Memory B cell (primary cell): ENCODE measurements around the gene CNIH3.

Experiments used
- ATAC-seq: fragments of 150-1000 bp; cut with Tn5 transposase; 2 replicates; pipeline ENCODE4 v1.10.0; 2021; ENCODE audit warnings: low read depth, mild to moderate bottlenecking, moderate library complexity
- DNase-seq, 2 donors: peaks; one replicate each; pipeline ENCODE4 v3.0.0; 2022; ENCODE audit warnings: low spot score in 2 of 2
- H3K27ac Mint-ChIP-seq: one replicate; pipeline ENCODE4 v1.8.0; 2022; ENCODE audit warnings: mild to moderate bottlenecking, moderate library complexity, mixed read lengths
- H3K27me3 Mint-ChIP-seq: one replicate; pipeline ENCODE4 v1.8.0; 2022; ENCODE audit warnings: mixed read lengths
- H3K36me3 Mint-ChIP-seq: one replicate; pipeline ENCODE4 v1.8.0; 2022; ENCODE audit warnings: mild to moderate bottlenecking, mixed read lengths
- H3K4me1 Mint-ChIP-seq: one replicate; pipeline ENCODE4 v1.8.0; 2022; ENCODE audit warnings: mixed read lengths
- H3K4me3 Mint-ChIP-seq: one replicate; pipeline ENCODE4 v1.8.0; 2022; ENCODE audit warnings: mild to moderate bottlenecking, moderate library complexity, mixed read lengths
- H3K9me3 Mint-ChIP-seq: one replicate; pipeline ENCODE4 v1.8.0; 2022; ENCODE audit warnings: mixed read lengths

The CNIH3 gene

DNA sequence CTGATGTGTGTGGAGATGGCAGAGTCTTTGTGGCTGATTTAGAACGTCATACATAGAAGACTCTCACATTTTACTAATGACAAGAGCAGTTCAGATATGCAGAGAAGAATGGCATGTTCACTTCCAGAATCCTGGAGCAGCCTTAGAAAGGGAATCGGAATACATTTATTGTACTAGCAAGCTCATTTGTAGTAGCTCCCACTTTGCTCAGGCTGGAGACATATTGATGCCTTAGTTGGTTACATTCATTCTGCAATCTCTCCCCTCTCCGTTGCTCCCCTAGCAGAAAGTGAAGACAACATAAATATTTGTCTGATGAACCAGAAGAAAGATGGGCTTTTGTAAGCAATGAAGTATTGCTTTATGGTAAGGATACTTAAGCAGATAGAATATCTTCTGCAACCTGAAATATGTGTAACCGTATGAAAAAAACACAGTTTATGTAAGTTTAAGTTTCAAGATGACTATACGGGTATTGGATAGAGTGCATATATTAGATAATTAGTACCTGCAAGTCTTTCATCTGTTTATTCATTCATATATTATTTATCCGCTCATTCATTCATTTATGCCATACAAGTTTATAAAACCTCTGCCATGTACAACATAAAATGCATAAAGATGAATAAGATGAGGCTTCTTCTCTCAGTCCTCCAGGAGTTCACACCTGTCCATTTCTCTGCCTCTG is 135.7 kb downstream of the CNIH3 start:
- Mint-ChIP-seq H3K27ac (no peak overlapping the region), H3K4me1 (no peaks in the 10 kb centered on the region), H3K4me3 (no peak overlapping the region), H3K9me3 (no peaks in the 10 kb centered on the region), H3K27me3 (peaks cover 9% of the 10 kb centered on the region), H3K36me3 (no peaks in the 10 kb centered on the region)
- ATAC-seq (no peak), DNase-seq (no peak)

DNA sequence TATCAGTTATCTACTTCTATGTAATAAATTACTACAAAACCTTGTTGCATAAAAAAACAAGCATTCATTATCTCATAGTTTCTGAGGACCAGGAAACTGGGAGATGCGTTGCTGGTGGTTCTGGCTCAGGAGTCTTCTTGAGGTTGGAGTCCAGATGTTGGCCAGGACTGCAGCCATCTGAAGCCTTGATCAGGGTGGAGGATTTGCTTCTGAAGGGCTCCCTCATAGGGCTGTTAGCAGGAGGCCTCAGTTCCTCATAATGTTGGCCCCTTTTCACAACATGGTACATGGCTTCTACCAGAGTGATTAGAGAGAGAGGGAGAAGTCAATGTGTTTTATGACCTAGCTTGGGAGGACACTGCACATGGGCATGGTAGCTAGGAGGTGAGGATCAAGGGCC is 137.4 kb downstream of the CNIH3 start:
- H3K36me3 Mint-ChIP-seq, result no peaks in the 10 kb centered on the region
- no peaks in the 10 kb centered on the region for H3K9me3 Mint-ChIP-seq
- no peaks in the 10 kb centered on the region for H3K4me1 Mint-ChIP-seq
- H3K4me3 Mint-ChIP-seq, result no peak overlapping the region
- no peak for ATAC-seq
- no peak overlapping the region for H3K27ac Mint-ChIP-seq
- DNase-seq, result no peak
- peaks cover 9% of the 10 kb centered on the region for H3K27me3 Mint-ChIP-seq

DNA sequence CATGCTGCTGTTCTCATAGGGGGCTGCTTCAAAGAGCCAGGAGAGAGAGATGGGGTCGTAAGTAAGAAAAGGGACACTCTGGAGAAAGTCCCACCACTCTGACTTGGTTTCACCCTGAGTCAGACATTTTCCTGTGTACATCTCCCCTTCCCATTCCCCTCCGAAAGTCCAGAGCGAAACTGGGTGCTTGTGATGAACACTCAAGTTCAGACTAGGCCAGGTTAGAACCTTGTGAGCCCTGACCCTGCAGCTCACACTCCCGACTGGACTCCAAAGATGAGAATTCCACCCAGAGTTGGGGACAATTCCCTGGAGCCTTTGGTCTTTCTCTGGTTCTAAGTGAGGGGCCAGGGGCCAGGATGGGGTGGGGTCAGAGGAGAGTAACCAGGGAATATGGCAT is 139.5 kb downstream of the CNIH3 start:
- H3K4me1 Mint-ChIP-seq, result no peaks in the 10 kb centered on the region
- peaks cover 5% of the 10 kb centered on the region for H3K9me3 Mint-ChIP-seq
- no peak for DNase-seq
- peaks cover 6% of the 10 kb centered on the region for H3K27me3 Mint-ChIP-seq
- ATAC-seq, result no peak
- H3K27ac Mint-ChIP-seq, result no peak overlapping the region
- H3K36me3 Mint-ChIP-seq, result no peaks in the 10 kb centered on the region
- no peak overlapping the region for H3K4me3 Mint-ChIP-seq

DNA sequence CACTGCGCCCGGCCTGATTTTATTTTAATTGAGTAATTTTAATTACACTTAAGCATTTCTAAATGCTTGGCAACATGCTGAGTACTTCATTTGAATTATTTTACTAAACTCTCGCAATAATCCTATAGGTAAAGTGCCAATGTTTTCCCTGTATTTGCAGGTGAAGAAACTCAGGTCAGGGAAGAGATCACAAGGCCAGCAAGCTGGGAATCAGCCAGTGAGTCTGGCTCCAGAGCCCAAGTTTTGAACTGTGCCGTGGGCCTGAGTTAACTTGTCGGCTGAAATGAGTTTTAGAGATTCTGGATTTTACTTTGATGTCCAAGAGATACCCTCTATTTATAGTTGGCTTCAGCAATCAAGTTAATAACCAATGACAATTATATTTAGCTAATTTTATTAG is 141.4 kb downstream of the CNIH3 start:
- H3K4me3 Mint-ChIP-seq, result no peak overlapping the region
- H3K9me3 Mint-ChIP-seq, result peaks cover 5% of the 10 kb centered on the region
- ATAC-seq, result no peak
- H3K27me3 Mint-ChIP-seq, result no peaks in the 10 kb centered on the region
- H3K4me1 Mint-ChIP-seq, result no peaks in the 10 kb centered on the region
- no peak for DNase-seq
- no peak overlapping the region for H3K27ac Mint-ChIP-seq
- H3K36me3 Mint-ChIP-seq, result no peaks in the 10 kb centered on the region

DNA sequence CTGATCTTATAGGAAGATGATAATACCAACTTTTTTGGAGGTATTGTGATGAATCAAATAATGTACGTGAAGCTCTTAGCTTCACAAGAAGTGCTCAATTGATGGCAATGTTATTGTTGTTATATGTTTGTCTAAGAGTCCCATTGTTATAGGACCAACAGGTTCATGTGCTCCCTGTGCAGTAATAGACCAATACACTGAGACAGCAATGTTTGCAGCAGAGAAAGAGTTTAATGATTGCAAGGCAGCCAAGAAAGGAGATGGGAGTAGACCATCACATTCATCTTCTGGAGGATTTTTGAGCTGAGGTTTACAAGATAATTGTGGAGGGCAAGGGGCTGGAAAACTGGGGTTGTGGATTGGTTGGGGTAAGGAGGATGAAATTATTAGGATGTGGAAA is 143.0 kb downstream of the CNIH3 start:
- Mint-ChIP-seq H3K27me3 (no peaks in the 10 kb centered on the region), H3K9me3 (peaks cover 5% of the 10 kb centered on the region), H3K36me3 (no peaks in the 10 kb centered on the region), H3K27ac (no peak overlapping the region), H3K4me3 (no peak overlapping the region), H3K4me1 (no peaks in the 10 kb centered on the region)
- DNase-seq (no peak), ATAC-seq (no peak)

DNA sequence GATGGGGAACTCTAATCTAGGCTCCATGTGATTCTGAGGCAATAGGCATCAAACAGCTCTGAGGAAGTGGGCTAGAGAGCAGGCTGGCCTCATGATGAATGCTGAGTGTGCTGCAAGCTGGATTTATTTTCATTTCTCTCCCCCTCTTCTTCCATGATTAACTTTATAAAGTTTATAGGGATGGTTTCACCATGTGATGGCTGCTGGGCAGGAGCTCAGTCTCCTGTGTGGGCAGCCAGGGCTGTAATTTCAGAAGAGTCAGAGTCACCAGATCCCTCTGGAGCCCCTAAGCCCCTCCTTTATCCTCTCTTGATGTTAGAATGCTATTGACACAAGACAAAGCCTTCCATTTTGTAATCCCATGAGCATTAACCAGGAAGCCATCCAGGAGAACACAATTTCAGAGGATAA is 143.6 kb downstream of the CNIH3 start:
- ATAC-seq, result no peak

DNA sequence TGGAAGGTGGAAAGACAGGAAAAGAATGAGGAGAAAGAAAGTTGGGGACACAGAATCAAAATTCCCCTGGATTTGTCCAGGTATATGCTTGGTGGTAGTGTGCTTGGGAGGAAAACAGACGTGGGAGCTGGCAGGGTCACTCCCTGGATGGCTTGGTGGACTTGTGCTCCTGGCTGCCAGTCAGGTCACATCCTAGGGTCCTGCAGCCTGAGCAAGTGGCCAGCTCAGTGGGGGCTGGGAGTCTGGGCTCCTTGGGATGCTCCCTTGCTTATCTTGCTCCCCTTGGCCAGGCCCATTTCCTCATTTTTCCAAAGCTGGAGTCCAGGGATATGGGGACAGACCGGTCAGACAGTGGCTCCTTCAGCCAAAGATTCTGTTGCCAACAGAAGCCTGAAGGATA is 144.0 kb downstream of the CNIH3 start:
- DNase-seq, result no peak
- H3K4me3 Mint-ChIP-seq, result no peak overlapping the region
- no peak overlapping the region for H3K27ac Mint-ChIP-seq
- H3K27me3 Mint-ChIP-seq, result peaks cover 1% of the 10 kb centered on the region
- H3K4me1 Mint-ChIP-seq, result no peaks in the 10 kb centered on the region
- ATAC-seq, result no peak
- no peaks in the 10 kb centered on the region for H3K36me3 Mint-ChIP-seq
- peaks cover 5% of the 10 kb centered on the region for H3K9me3 Mint-ChIP-seq

More for the DNA sequence above, 143.6 kb downstream of the CNIH3 start:
- H3K27me3 Mint-ChIP-seq, result peaks cover 1% of the 10 kb centered on the region
- no peaks in the 10 kb centered on the region for H3K4me1 Mint-ChIP-seq
- H3K9me3 Mint-ChIP-seq, result peaks cover 5% of the 10 kb centered on the region
- H3K27ac Mint-ChIP-seq, result no peak overlapping the region
- DNase-seq, result no peak
- no peaks in the 10 kb centered on the region for H3K36me3 Mint-ChIP-seq
- H3K4me3 Mint-ChIP-seq, result no peak overlapping the region

DNA sequence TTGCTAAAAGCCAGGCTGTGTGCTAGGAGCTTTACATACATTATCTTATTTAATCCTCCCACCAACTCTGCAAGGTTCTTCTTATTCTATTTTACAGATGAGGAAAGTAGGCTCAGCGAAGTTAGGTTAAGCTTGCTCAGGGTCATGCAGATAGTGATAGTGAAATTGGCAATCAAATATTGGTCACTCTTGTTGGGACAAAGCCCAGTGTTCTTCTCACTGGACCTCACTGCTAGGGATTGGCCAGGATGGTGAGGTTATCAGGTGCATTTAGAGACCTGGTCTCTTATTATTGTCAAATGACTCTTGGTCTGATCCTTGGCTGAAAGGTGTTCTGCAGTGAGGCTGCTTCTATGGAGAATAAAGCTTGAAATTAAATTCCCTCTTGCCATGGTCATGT is 145.1 kb downstream of the CNIH3 start:
- Mint-ChIP-seq H3K36me3 (no peaks in the 10 kb centered on the region), H3K4me3 (no peak overlapping the region), H3K4me1 (no peaks in the 10 kb centered on the region), H3K9me3 (peaks cover 5% of the 10 kb centered on the region), H3K27me3 (peaks cover 4% of the 10 kb centered on the region), H3K27ac (no peak overlapping the region)
- ATAC-seq (no peak), DNase-seq (no peak)

DNA sequence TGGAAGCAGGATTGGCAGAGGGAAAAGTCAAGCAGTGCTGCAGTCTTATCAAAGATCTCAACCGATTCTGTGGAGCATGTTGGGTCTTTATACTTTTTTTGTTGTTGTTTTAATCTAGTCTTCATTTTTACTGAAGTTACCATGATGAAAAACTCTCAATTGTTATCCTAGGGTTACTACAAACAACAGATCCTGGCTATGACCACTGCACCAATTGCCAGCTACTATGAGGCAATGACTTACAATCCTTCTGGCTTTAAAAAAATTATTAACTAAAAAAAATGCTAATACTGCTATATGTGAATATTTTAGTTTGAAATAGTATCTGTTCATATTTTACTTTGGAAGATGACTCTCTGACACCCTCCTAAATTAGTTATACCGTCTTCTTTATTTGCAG is 145.9 kb downstream of the CNIH3 start:
- Mint-ChIP-seq H3K27ac (no peak overlapping the region), H3K27me3 (peaks cover 6% of the 10 kb centered on the region), H3K4me3 (no peak overlapping the region), H3K9me3 (peaks cover 5% of the 10 kb centered on the region), H3K36me3 (no peaks in the 10 kb centered on the region), H3K4me1 (no peaks in the 10 kb centered on the region)
- no peak for ATAC-seq
- DNase-seq, result no peak

DNA sequence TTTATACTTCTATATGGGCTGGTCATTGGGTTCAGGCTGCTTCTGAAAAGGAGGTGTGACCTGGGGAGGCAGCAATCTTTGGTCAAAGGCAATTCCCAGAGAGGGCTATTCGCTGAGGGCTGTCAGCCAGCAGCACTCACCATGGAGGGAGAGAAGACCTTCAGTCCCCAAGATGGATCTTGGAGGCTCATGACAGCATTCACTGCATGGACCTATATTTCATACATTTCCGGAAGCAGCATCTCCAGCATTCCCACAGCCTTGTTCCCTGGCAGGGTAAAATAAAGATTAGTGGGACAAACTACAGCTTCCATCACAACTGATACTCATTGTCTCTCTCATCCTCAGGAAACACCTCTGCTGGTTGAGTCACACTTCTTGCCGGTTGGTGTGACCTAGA is 146.6 kb downstream of the CNIH3 start:
- H3K27me3 Mint-ChIP-seq, result peaks cover 6% of the 10 kb centered on the region
- no peak overlapping the region for H3K4me3 Mint-ChIP-seq
- no peaks in the 10 kb centered on the region for H3K4me1 Mint-ChIP-seq
- DNase-seq (no peak), ATAC-seq (no peak)
- H3K36me3 Mint-ChIP-seq, result no peaks in the 10 kb centered on the region
- H3K9me3 Mint-ChIP-seq, result peaks cover 5% of the 10 kb centered on the region
- no peak overlapping the region for H3K27ac Mint-ChIP-seq

DNA sequence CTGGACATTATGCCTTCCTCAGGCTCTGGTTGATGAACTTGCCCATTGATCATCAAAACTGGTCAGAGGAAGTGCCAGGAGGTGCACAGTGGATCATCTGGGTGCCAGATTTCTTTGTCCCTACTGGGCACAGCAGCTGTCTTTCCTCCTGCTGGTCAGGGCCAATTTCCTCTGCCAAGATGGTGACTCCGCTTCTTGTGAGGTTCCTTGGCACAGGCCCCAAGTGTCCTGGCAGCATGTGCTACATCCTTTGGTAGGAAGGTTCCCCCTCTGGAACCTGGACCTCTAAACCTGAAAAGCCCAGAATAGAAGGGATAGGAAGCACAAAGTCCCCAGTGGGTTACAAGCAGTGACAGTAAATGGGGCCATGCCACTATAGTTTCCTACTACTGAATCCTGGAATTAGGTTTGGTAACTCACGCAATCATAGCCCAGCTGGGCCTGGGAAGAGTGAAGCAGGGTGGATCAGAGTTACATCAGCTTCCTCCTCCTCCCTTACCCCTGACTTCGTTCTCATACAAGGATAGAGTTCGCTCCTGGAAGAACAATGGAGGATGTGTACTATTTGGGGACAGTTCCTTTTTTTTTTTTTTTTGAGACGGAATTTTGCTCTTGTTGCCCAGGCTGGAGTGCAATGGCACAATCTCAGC is 147.1 kb downstream of the CNIH3 start:
- Mint-ChIP-seq H3K36me3 (no peaks in the 10 kb centered on the region), H3K9me3 (peaks cover 5% of the 10 kb centered on the region), H3K4me3 (no peak overlapping the region), H3K27me3 (peaks cover 6% of the 10 kb centered on the region), H3K4me1 (no peaks in the 10 kb centered on the region), H3K27ac (no peak overlapping the region)
- ATAC-seq (no peak), DNase-seq (no peak)

DNA sequence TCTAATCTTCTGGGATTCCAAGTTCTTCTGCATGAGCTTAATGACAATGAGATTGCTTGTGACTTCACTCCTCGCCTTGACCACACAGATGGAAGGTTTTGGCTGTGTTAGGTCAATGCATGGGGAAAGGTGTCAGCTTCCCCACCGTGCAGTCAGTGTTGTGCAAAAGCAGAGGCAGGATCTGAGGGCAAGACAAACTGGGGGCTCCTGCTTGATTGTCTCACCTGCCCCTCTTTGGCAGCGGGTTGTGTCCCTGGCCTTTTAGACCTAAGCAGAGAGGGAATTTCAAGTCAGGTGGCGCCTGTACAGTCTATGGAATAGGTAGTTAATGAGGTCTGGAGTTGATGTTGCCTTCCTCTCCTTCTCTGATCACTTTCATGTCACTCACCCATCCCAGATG is 150.1 kb downstream of the CNIH3 start:
- Mint-ChIP-seq H3K27me3 (peaks cover 6% of the 10 kb centered on the region), H3K36me3 (no peaks in the 10 kb centered on the region), H3K27ac (no peak overlapping the region), H3K4me3 (no peak overlapping the region), H3K9me3 (no peaks in the 10 kb centered on the region), H3K4me1 (no peaks in the 10 kb centered on the region)
- DNase-seq (no peak), ATAC-seq (no peak)

DNA sequence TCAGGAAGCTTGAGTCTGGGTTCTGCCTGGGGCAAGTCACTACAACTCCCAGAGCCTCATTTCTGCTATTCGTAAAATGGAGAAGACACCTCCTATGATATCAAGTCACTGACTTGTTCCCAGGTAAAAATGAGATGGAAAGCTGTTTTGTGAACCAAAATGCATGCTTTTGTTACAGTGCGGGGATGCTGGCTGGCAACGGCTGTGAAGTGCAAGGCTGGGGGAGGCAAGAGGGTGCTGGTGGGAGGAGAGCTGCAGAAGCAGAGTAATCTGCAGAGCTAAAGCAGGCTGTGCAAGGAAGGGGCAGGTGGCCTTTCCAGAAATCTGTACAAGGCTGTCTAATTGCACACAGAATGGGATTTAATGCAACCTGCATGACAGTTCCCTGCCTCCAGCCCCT is 150.9 kb downstream of the CNIH3 start:
- H3K27me3 Mint-ChIP-seq, result peaks cover 7% of the 10 kb centered on the region
- no peak overlapping the region for H3K4me3 Mint-ChIP-seq
- no peaks in the 10 kb centered on the region for H3K36me3 Mint-ChIP-seq
- no peaks in the 10 kb centered on the region for H3K4me1 Mint-ChIP-seq
- no peaks in the 10 kb centered on the region for H3K9me3 Mint-ChIP-seq
- H3K27ac Mint-ChIP-seq, result no peak overlapping the region
- ATAC-seq (no peak), DNase-seq (no peak)

DNA sequence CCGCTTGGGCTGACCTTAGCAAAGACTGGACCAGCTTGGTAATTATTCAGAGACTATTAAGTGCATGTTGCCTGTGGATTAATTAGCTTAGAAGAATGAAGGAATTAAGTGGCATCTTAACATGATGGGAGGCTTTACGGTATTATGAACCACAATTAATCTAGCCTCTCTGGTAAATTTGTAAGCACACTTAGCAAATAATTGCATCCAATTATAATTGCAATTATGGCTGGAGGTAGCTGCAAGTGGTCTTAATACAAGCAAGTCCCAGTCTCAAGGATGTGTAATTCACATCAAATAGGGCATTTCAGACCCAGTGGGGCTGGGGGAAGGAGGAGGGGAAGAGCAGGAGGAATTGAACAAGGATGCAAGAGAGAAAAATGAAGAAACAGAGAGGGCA is 151.6 kb downstream of the CNIH3 start:
- DNase-seq (no peak), ATAC-seq (no peak)
- H3K4me3 Mint-ChIP-seq, result no peak overlapping the region
- no peaks in the 10 kb centered on the region for H3K36me3 Mint-ChIP-seq
- no peak overlapping the region for H3K27ac Mint-ChIP-seq
- H3K9me3 Mint-ChIP-seq, result no peaks in the 10 kb centered on the region
- H3K4me1 Mint-ChIP-seq, result no peaks in the 10 kb centered on the region
- peaks cover 7% of the 10 kb centered on the region for H3K27me3 Mint-ChIP-seq

DNA sequence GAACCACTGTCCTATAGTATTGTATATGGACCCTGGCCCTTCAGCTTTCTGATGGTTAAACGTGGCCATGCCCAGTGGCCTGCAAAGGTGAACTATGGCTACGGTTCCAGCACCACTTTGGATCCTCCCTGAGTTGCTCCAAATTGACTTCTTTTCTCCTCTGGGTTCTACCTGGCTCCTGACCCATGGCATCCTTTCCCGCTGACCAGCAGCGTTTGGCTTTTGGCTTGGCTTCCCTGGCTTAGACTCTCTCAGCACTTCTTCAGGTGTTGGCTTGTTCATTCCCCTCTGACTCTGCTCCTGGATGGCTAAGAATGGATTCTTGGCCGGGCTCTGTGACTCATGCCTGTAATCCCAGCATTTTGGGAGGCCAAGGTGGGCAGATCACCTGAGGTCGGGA is 152.9 kb downstream of the CNIH3 start:
- Mint-ChIP-seq H3K27me3 (peaks cover 7% of the 10 kb centered on the region), H3K27ac (no peak overlapping the region), H3K9me3 (no peaks in the 10 kb centered on the region), H3K36me3 (no peaks in the 10 kb centered on the region), H3K4me1 (no peaks in the 10 kb centered on the region), H3K4me3 (no peak overlapping the region)
- DNase-seq (no peak), ATAC-seq (no peak)
